ENCODE measurements around the gene OR5M3.

OR5M3 gene

DNA sequence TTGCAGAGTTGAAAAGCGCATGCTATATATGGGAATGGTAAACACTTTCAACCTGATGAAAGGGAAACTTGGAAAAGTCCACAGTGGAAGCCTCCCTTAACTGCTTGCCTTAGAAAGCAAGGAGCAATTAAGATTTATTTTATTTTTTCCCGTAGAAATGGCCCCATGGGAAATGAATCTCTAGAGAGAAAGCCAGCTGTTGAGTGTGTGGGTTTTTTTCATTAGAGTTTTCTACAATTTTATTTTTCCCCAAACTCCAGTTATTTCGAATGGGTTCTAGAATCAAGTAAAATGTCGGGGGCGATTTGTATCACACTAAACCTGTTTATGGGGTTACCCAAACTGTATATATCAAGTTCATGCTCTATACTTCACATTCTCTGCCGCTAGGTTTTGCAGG lies at the start of gene OR5M3:
Gene OR5M3 (minus strand): TSS at position 101 of the 400 bp plus-strand sequence. CDS start 2,855 bp downstream, outside the sequence.
- no peak for DNase-seq

DNA sequence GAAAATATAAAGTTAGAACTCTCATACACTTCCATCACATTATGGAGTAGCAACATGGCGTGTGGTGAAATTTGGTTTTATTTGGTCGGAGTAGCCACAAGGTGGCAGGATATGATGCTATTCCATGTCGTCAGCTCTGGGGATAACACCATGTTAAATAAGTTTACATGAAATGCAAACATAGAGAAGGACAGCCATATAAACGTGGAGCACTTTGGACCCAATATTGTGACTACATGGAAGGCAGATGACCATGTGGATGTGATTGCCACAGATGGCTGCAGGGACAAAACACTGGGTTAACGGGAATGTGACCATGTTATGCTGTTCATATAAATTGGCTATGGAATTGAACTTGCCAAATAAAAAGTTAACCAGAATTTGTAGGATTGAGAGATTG lies 48.9 kb upstream of the OR5M3 start:
- no peak for DNase-seq

DNA sequence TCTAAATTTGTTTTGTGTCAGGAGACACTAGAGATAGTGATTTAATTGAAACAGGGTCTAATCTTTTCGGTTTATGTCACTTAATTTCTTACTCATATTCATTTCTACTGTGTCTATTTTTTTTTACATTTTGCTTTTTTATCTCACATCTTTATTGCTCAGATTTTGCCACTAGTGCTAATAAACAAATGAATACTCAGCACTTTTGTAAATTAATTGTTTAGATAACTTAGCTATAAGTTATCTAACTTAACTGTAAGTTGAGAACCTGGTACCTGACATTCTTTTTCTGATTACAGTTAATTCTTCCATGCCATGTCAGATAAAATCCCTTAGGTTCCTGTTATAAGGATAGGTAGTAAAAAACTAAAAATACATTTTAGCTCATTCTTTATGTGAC lies 40.1 kb upstream of the OR5M3 start:
- DNase-seq, result no peak

DNA sequence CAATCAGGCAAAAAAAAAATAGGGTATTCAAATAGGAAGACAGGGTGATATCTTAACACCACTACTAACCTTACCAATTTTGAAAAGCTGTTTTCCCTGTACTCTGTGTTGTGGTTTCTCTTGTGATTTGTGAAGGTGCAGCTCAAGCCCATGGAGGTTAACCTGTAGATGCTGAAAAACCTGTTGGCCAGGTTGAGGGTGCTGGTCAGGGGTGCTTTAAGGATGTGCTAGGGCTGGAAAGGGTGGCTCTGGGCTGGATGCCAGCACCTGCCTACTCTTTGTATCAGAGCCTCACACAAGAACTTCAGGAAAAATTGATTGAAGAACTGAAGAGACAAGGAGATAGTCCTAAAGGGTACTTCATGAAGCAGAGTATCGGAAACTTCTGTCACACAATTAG lies 36.3 kb upstream of the OR5M3 start:
- DNase-seq, result no peak

DNA sequence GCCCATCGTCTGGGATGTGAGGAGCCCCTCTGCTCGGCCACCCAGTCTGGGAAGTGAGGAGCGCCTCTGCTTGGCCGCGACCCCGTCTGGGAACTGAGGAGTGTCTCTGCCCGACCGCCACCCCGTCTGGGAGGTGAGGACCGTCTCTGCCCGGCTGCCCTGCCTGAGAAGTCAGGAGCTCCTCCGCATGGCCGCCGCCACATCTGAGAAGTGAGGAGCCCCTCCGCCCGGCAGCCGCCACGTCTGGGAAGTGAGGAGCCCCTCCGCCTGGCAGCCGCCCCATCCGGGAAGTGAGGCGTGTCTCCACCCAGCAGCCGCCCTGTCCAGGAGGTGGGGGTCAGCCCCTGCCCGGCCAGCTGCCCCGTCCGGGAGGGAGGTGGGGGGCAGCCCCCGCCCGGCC lies 23.9 kb upstream of the OR5M3 start:
- DNase-seq, result no peak

DNA sequence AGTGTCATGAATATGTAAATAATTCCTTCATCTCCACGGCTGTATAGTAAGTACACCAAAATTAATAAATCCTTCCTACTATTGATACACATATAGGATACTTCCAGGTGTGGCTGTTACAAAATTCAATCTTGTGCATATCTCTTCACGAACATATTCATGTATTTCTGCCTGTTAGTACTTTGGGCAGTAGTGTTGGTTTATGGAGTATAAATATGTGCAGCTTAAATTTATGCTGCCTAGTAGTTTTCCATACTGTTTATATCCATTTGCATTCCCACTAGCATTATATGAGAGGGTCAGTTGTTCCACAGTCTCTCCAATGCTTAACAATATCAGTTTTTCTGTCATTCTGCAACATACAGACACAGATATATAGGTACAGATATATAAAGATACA lies 22.0 kb upstream of the OR5M3 start:
- DNase-seq, result no peak

DNA sequence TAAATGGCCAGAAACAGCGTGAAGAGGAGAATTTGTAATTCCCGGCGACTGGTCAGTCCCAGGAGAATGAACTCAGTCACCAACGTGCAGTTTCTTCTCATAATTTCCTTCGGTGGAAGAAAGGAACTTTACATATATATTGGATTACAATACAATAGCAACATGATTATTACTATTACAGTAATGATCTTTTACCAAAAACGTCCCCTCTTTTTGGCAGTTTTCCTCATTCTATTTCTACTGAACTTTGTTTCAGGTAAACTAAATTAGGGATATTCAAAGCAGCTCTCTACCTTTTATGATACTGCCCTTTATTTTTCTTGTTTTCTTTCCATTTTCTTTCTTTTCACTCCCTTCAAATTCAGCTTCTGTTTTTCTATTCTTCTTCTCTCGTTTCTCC lies 18.1 kb upstream of the OR5M3 start, which contains the start of gene OR5M8:
Gene OR5M8 (minus strand): TSS at position 101 of the 400 bp plus-strand sequence. CDS start 0 bp downstream, at position 101.
- DNase-seq, result no peak

DNA sequence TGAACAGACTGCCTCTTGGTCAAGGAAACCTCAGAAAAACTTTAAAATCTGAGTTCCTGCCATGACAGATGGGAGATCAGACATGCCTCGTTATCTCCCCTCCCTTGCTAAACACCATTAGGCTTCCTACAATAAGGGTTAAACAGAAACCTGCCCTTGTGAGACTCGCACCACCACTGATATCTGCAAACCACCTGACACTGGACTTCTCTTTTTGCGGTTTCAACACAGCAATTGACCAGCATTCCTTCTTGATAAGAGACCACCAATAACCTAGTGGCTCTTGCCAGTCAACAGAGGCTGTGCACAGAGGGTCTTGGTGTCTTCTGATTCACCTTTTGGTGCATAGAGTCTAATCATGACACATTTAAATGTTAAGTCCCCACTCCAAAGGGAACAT lies 13.6 kb upstream of the OR5M3 start:
- DNase-seq, result no peak

DNA sequence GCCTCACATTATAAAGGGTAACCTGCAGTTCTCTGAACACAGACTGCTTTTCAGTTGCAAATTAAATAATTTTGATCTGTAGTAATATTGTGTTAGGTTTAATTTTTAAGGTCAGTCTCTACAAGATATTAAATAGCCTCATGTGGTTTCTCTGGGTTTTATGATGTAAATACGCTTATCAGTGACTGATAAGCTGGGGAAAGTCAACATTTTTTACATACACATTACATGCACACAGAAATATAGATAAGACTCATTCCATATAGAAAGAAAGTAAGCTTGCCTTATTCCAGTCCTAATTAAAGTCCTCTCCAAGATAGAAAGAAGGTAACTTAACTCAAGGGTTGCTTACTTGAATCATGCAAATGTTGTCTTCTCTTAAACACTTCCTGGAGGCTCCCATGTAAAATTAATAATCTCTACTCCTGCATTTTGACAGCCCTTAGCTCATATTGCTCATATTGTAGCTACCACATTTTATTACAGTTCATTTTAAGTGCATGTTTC lies 1.6 kb upstream of the OR5M3 start:
- no peak for DNase-seq

DNA sequence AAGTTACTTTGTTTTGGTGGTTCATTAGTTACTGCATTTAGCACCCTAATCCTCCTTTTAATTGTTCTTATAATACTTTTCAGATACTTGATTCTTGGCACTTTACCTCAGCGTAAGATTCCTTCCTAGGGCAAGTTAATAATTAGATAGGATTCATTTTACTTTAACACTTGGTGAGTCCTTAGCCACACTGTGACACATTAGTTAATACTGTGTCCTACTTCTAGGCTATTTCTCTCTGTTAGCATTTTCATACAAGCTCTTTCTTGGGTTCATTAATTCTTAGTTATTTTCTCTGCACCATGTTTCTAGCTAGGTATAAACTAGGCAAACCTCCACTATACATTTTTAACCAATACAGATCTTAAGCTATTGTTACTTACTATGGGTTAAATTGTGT lies 16.1 kb downstream of the OR5M3 start:
- no peak for DNase-seq

DNA sequence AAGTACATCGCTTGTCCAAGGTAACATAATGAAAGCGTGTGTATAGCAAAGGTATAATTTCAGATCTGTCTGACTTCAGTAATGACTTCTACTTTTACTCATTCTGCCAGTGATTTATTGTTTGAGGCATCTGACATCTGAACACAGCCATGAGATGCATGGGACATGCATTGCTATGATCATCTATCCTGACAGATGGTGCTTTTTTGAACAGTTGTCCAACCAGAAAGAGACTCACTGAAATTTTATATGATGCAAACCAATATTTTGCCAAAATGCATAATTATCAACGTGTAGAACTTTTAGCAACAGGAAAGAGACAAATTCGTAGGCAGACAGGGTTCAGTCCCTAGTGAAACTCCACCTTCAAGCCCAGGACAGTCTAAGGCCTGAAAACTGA lies 19.6 kb downstream of the OR5M3 start:
- no peak for DNase-seq
